Lower leg skin (tissue), 3 donors: ENCODE results near the gene HNRNPC.

Experiments
- POLR2A ChIP-seq, 2 donors: fragments of 450-650 bp; IDR thresholded peaks; one replicate each; pipeline ENCODE4 v1.6.1; 2016 to 2017; ENCODE audit warnings: antibody characterized with exemption in 2 of 2, mild to moderate bottlenecking in 1 of 2, moderate library complexity in 1 of 2
- TF ChIP-seq, protein P1 (sequence below), 3 donors: fragments of 450-650 bp; IDR thresholded peaks; one replicate each; pipeline ENCODE4 v1.5.1; 2016; ENCODE audit warnings: antibody characterized with exemption in 3 of 3, mild to moderate bottlenecking in 3 of 3, moderate library complexity in 2 of 3

- TF ChIP-seq, protein P1, sequence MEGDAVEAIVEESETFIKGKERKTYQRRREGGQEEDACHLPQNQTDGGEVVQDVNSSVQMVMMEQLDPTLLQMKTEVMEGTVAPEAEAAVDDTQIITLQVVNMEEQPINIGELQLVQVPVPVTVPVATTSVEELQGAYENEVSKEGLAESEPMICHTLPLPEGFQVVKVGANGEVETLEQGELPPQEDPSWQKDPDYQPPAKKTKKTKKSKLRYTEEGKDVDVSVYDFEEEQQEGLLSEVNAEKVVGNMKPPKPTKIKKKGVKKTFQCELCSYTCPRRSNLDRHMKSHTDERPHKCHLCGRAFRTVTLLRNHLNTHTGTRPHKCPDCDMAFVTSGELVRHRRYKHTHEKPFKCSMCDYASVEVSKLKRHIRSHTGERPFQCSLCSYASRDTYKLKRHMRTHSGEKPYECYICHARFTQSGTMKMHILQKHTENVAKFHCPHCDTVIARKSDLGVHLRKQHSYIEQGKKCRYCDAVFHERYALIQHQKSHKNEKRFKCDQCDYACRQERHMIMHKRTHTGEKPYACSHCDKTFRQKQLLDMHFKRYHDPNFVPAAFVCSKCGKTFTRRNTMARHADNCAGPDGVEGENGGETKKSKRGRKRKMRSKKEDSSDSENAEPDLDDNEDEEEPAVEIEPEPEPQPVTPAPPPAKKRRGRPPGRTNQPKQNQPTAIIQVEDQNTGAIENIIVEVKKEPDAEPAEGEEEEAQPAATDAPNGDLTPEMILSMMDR (IDR thresholded peaks at IDR 0.05), result no peak
- no peak for TF ChIP-seq POLR2A (IDR thresholded peaks at IDR 0.05)
Observed at GRCh38 chr14:21262410-21262809, 6.8 kb downstream of the HNRNPC start.
